ENCODE measurements around the gene ICOSLG. TPM values are rescaled to one million over a fixed set of nuclear protein-coding genes. Genes with fewer than 3 reads are reported as not detected.
"Not testable (repeated sequence)": the region's sequence is repeated elsewhere in the genome, so short reads cannot be mapped to it uniquely, and the experiment has no call there.

Gene ICOSLG
- total RNA-seq (2012; rRNA removed): 0.51 and 0.87 TPM in 2 replicates

- H3K9ac ChIP-seq (ENCODE audit: low read depth, low read length); H3K4me3 ChIP-seq (ENCODE audit: low read length); H3K4me2 ChIP-seq (ENCODE audit: low read length); H3K4me1 ChIP-seq (ENCODE audit: control insufficient read depth, insufficient read depth, low read length); H3K27me3 ChIP-seq (ENCODE audit: control insufficient read depth, insufficient read depth, low read length); H3K9me3 ChIP-seq (replicated peaks; ENCODE audit: low read length); H3K36me3 ChIP-seq (ENCODE audit: insufficient read depth, low read length): not testable (repeated sequence)
Observed at GRCh38 chr21:44240842-44241241, at the start of gene ICOSLG. ICOSLG (minus strand) TSS chr21:44240943; CDS start chr21:44240817, 126 bp downstream.

- H3K9ac ChIP-seq (ENCODE audit: low read depth, low read length): no peak overlapping the region
- no peak overlapping the region for H3K4me2 ChIP-seq (ENCODE audit: low read length)
- no peaks in the 10 kb centered on the region for H3K36me3 ChIP-seq (ENCODE audit: insufficient read depth, low read length)
- no peaks in the 10 kb centered on the region for H3K9me3 ChIP-seq (replicated peaks; ENCODE audit: low read length)
- H3K27me3 ChIP-seq (ENCODE audit: control insufficient read depth, insufficient read depth, low read length): peaks cover 33% of the 10 kb centered on the region
- no peak overlapping the region for H3K4me3 ChIP-seq (ENCODE audit: low read length)
- peaks cover 10% of the 10 kb centered on the region for H3K4me1 ChIP-seq (ENCODE audit: control insufficient read depth, insufficient read depth, low read length)
Observed at GRCh38 chr21:44289381-44290010, 48.8 kb upstream of the ICOSLG start.

- Histone ChIP-seq H3K36me3 (ENCODE audit: insufficient read depth, low read length) (no peaks in the 10 kb centered on the region), H3K4me1 (ENCODE audit: control insufficient read depth, insufficient read depth, low read length) (peaks cover 7% of the 10 kb centered on the region), H3K27me3 (ENCODE audit: control insufficient read depth, insufficient read depth, low read length) (peaks cover 33% of the 10 kb centered on the region), H3K9me3 (replicated peaks; ENCODE audit: low read length) (no peaks in the 10 kb centered on the region), H3K4me3 (ENCODE audit: low read length) (no peak overlapping the region), H3K4me2 (ENCODE audit: low read length) (no peak overlapping the region), H3K9ac (ENCODE audit: low read depth, low read length) (no peak overlapping the region)
Observed at GRCh38 chr21:44288251-44289110, 47.7 kb upstream of the ICOSLG start.

GRCh38 chr21:44286716-44287632 is 46.2 kb upstream of the ICOSLG start:
- no peak overlapping the region for H3K4me2 ChIP-seq (ENCODE audit: low read length)
- H3K4me1 ChIP-seq (ENCODE audit: control insufficient read depth, insufficient read depth, low read length): peaks cover 7% of the 10 kb centered on the region
- H3K36me3 ChIP-seq (ENCODE audit: insufficient read depth, low read length): no peaks in the 10 kb centered on the region
- H3K27me3 ChIP-seq (ENCODE audit: control insufficient read depth, insufficient read depth, low read length): peaks cover 33% of the 10 kb centered on the region
- no peak overlapping the region for H3K9ac ChIP-seq (ENCODE audit: low read depth, low read length)
- no peak overlapping the region for H3K4me3 ChIP-seq (ENCODE audit: low read length)
- no peaks in the 10 kb centered on the region for H3K9me3 ChIP-seq (replicated peaks; ENCODE audit: low read length)

GRCh38 chr21:44286086-44286715 is 45.5 kb upstream of the ICOSLG start:
- no peak overlapping the region for H3K4me3 ChIP-seq (ENCODE audit: low read length)
- peaks cover 7% of the 10 kb centered on the region for H3K4me1 ChIP-seq (ENCODE audit: control insufficient read depth, insufficient read depth, low read length)
- peaks cover 33% of the 10 kb centered on the region for H3K27me3 ChIP-seq (ENCODE audit: control insufficient read depth, insufficient read depth, low read length)
- no peak overlapping the region for H3K9ac ChIP-seq (ENCODE audit: low read depth, low read length)
- H3K36me3 ChIP-seq (ENCODE audit: insufficient read depth, low read length): no peaks in the 10 kb centered on the region
- H3K4me2 ChIP-seq (ENCODE audit: low read length): no peak overlapping the region
- H3K9me3 ChIP-seq (replicated peaks; ENCODE audit: low read length): no peaks in the 10 kb centered on the region

- Histone ChIP-seq H3K4me1 (ENCODE audit: control insufficient read depth, insufficient read depth, low read length) (peaks cover 7% of the 10 kb centered on the region), H3K4me3 (ENCODE audit: low read length) (peak within 1 kb of the TSS; percentile 47), H3K36me3 (ENCODE audit: insufficient read depth, low read length) (no peaks in the 10 kb centered on the region), H3K27me3 (ENCODE audit: control insufficient read depth, insufficient read depth, low read length) (peaks cover 26% of the 10 kb centered on the region), H3K4me2 (ENCODE audit: low read length) (peak within 1 kb of the TSS; percentile 71), H3K9ac (ENCODE audit: low read depth, low read length) (no peak within 1 kb of the TSS), H3K9me3 (replicated peaks; ENCODE audit: low read length) (no peaks in the 10 kb centered on the region)
Observed at GRCh38 chr21:44285138-44285992, 44.6 kb upstream of the ICOSLG start, which contains the start of gene AIRE. AIRE (plus strand) TSS chr21:44285876; CDS start chr21:44286007, 131 bp downstream.

- H3K9ac ChIP-seq (ENCODE audit: low read depth, low read length): no peak overlapping the region
Observed at GRCh38 chr21:44283948-44284347, 43.2 kb upstream of the ICOSLG start.

GRCh38 chr21:44283211-44283785 is 42.6 kb upstream of the ICOSLG start:
- H3K4me3 ChIP-seq (ENCODE audit: low read length); H3K9me3 ChIP-seq (replicated peaks; ENCODE audit: low read length); H3K4me2 ChIP-seq (ENCODE audit: low read length); H3K36me3 ChIP-seq (ENCODE audit: insufficient read depth, low read length); H3K9ac ChIP-seq (ENCODE audit: low read depth, low read length); H3K4me1 ChIP-seq (ENCODE audit: control insufficient read depth, insufficient read depth, low read length): not testable (repeated sequence)
- H3K27me3 ChIP-seq (ENCODE audit: control insufficient read depth, insufficient read depth, low read length): peaks cover 26% of the 10 kb centered on the region

More at GRCh38 chr21:44283948-44284347, 43.2 kb upstream of the ICOSLG start:
- H3K4me2 ChIP-seq (ENCODE audit: low read length): no peak overlapping the region
- peaks cover 7% of the 10 kb centered on the region for H3K4me1 ChIP-seq (ENCODE audit: control insufficient read depth, insufficient read depth, low read length)
- no peaks in the 10 kb centered on the region for H3K36me3 ChIP-seq (ENCODE audit: insufficient read depth, low read length)
- no peaks in the 10 kb centered on the region for H3K9me3 ChIP-seq (replicated peaks; ENCODE audit: low read length)
- no peak overlapping the region for H3K4me3 ChIP-seq (ENCODE audit: low read length)
- peaks cover 28% of the 10 kb centered on the region for H3K27me3 ChIP-seq (ENCODE audit: control insufficient read depth, insufficient read depth, low read length)

GRCh38 chr21:44282370-44282769 is 41.6 kb upstream of the ICOSLG start:
- Histone ChIP-seq H3K9me3 (replicated peaks; ENCODE audit: low read length) (no peaks in the 10 kb centered on the region), H3K27me3 (ENCODE audit: control insufficient read depth, insufficient read depth, low read length) (peaks cover 18% of the 10 kb centered on the region), H3K4me2 (ENCODE audit: low read length) (no peak overlapping the region), H3K36me3 (ENCODE audit: insufficient read depth, low read length) (no peaks in the 10 kb centered on the region), H3K4me1 (ENCODE audit: control insufficient read depth, insufficient read depth, low read length) (peaks cover 7% of the 10 kb centered on the region), H3K4me3 (ENCODE audit: low read length) (no peak overlapping the region), H3K9ac (ENCODE audit: low read depth, low read length) (no peak overlapping the region)

GRCh38 chr21:44281801-44282200 is 41.1 kb upstream of the ICOSLG start:
- no peak overlapping the region for H3K4me3 ChIP-seq (ENCODE audit: low read length)

More at GRCh38 chr21:44281801-44282200, 41.1 kb upstream of the ICOSLG start:
- no peak overlapping the region for H3K4me2 ChIP-seq (ENCODE audit: low read length)
- H3K9me3 ChIP-seq (replicated peaks; ENCODE audit: low read length): no peaks in the 10 kb centered on the region
- H3K9ac ChIP-seq (ENCODE audit: low read depth, low read length): no peak overlapping the region
- H3K36me3 ChIP-seq (ENCODE audit: insufficient read depth, low read length): no peaks in the 10 kb centered on the region
- peaks cover 17% of the 10 kb centered on the region for H3K27me3 ChIP-seq (ENCODE audit: control insufficient read depth, insufficient read depth, low read length)
- H3K4me1 ChIP-seq (ENCODE audit: control insufficient read depth, insufficient read depth, low read length): peaks cover 7% of the 10 kb centered on the region

Measured in skeletal muscle satellite cell (primary cell).